Uterus (tissue), 2 donors: ENCODE results near the gene ANKRD11.
"Not testable (repeated sequence)": the region's sequence is repeated elsewhere in the genome, so short reads cannot be mapped to it uniquely, and the experiment has no call there.

Source experiments
- CTCF ChIP-seq, 4 experiments: fragments of 200-600 bp in 2 of 4; fragments of 450-650 bp in 2 of 4; sonication (generic) in 2 of 4; IDR thresholded peaks; one replicate each; pipeline ENCODE4 v1.5.1; 2016 to 2019; ENCODE audit warnings: antibody characterized with exemption in 4 of 4, mild to moderate bottlenecking in 2 of 4, moderate library complexity in 1 of 4
- POLR2A ChIP-seq, 2 donors: fragments of 450-650 bp; IDR thresholded peaks; one replicate each; pipeline ENCODE4 v1.6.1; 2016; ENCODE audit warnings: antibody characterized with exemption in 2 of 2, mild to moderate bottlenecking in 1 of 2, moderate library complexity in 1 of 2

DNA sequence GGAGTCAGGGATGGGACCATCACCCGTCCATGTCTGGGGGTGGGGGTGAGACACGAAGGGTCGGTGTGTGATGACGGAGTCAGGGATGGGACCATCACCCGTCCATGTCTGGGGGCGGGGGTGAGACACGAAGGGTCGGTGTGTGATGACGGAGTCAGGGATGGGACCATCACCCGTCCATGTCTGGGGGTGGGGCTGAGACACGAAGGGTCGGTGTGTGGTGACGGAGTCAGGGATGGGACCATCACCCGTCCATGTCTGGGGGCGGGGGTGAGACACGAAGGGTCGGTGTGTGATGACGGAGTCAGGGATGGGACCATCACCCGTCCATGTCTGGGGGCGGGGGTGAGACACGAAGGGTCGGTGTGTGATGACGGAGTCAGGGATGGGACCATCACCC lies 69.1 kb downstream of the ANKRD11 start:
- not testable (repeated sequence) for TF ChIP-seq CTCF, POLR2A (IDR thresholded peaks at IDR 0.05)
